GM12864 (cell line): ENCODE data around the gene THRAP3.

Experiments used
- DNase-seq: peaks from one replicate; pipeline ENCODE4 v3.0.0-alpha.2; 2011; ENCODE audit warnings: low read depth
- H3K4me3 ChIP-seq: 2 replicates; pipeline ENCODE4 v1.5.1; 2011; ENCODE audit warnings: mild to moderate bottlenecking, low read depth, low read length, control low read depth
- TF ChIP-seq, protein P1 (sequence below): IDR thresholded peaks from 2 replicates; pipeline ENCODE4 v1.5.1; 2011; ENCODE audit warnings: low read depth, mild to moderate bottlenecking, moderate library complexity, low read length, control low read depth, inconsistent platforms; ENCODE audit errors: missing control alignments

Gene THRAP3

GRCh38 chr1:36328088-36328480 lies 103.8 kb downstream of the THRAP3 start:
- TF ChIP-seq, protein P1, sequence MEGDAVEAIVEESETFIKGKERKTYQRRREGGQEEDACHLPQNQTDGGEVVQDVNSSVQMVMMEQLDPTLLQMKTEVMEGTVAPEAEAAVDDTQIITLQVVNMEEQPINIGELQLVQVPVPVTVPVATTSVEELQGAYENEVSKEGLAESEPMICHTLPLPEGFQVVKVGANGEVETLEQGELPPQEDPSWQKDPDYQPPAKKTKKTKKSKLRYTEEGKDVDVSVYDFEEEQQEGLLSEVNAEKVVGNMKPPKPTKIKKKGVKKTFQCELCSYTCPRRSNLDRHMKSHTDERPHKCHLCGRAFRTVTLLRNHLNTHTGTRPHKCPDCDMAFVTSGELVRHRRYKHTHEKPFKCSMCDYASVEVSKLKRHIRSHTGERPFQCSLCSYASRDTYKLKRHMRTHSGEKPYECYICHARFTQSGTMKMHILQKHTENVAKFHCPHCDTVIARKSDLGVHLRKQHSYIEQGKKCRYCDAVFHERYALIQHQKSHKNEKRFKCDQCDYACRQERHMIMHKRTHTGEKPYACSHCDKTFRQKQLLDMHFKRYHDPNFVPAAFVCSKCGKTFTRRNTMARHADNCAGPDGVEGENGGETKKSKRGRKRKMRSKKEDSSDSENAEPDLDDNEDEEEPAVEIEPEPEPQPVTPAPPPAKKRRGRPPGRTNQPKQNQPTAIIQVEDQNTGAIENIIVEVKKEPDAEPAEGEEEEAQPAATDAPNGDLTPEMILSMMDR = no peak
- no peak overlapping the region for H3K4me3 ChIP-seq
- no peak for DNase-seq

- no peak overlapping the region for H3K4me3 ChIP-seq
- TF ChIP-seq, protein P1 = no peak
- DNase-seq = no peak
Measured at GRCh38 chr1:36328713-36329112, 104.5 kb downstream of the THRAP3 start.

GRCh38 chr1:36329817-36330216 lies 105.6 kb downstream of the THRAP3 start:
- DNase-seq = no peak
- TF ChIP-seq, protein P1 = no peak
- H3K4me3 ChIP-seq = no peak overlapping the region

- no peak for DNase-seq
- H3K4me3 ChIP-seq = no peak overlapping the region
- TF ChIP-seq, protein P1 = no peak
Measured at GRCh38 chr1:36330940-36331339, 106.7 kb downstream of the THRAP3 start.

GRCh38 chr1:36337830-36338229 lies 113.6 kb downstream of the THRAP3 start:
- TF ChIP-seq, protein P1 = no peak
- H3K4me3 ChIP-seq = no peak overlapping the region
- no peak for DNase-seq

DNA sequence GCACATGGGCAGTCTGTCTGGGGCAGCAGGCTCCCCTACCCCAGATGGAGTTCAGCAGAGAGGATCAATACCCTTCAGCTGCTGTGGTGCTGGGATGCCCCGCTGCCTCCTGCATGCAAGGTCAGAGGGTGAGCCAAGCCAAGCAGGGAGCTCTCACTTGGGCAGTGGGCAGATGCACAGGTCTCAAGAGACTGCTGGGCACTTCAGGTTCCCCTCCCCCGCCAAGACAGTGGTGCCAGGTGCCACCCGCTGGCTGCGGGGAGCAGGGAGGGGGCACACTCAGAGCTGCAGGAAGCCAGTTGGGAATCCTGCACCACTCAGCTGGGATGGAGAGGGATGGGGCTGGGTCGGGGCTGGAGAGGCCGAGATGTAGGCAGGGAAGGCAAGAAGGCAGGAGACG lies 115.0 kb downstream of the THRAP3 start:
- no peak for DNase-seq
- H3K4me3 ChIP-seq = no peak overlapping the region
- TF ChIP-seq, protein P1 = no peak

DNA sequence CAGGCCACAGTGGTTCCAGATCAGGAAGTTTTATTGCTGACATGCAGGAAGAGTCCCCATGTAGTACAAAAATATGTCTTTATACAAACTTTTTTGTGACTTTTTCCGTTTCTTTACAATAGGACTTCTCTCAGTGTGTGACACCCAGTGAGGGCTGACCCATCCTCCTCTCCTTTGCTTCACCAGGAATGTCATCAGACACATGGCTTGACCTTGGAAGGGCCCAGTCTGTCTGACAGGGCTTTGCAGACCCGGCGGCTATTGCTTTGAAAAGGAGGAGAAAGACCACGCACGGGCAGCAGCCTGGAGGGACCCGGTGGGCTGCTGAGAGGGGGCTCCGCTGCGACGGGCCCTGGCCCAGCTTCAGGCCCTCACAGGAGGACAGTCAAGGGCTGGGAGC lies 115.4 kb downstream of the THRAP3 start:
- H3K4me3 ChIP-seq = no peak overlapping the region
- DNase-seq = no peak
- TF ChIP-seq, protein P1 = no peak
